Fibroblast of upper back skin (primary cell): ENCODE measurements around the gene SLC66A2.

Experiments
- DNase-seq: peaks from one replicate; pipeline ENCODE4 v3.0.0-alpha.2; 2013

The SLC66A2 gene

DNA sequence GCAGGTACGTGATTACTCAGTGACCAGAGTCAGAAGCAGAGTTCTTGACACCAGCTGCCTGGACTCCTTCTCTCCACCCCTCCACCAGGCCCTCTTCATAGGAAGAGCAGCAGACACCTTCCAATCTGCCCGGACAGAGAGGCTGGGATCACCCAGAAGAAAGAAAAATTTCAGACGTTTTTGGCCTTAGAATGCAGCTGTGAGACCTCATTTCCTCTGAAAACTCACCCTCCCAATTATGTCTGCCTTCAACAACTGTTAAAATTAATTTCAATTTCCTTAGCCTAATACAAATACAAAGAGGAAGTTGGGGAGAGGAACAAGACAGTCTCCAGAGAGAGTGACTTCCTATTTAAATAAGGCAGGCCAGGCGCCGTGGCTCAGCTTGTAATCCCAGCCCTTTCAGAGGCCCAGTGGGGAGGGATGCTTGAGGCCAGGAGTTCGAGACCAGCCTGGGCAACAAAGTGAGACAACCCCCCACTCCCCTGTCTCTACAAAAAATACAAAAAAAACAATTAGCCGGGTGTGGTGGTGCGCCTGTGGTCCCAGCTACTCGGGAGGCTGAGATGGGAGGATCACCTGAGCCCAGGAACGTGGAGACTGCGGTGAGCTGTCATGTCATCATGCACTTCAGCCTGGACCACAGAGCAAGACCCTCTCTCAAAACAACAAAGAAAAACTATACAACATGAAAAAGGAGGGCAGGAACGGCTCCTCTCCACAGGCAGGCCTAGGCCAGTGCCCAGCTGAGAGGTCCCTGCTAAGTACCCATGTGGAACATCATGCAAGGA lies 1.6 kb downstream of the SLC66A2 start:
- no peak for DNase-seq

DNA sequence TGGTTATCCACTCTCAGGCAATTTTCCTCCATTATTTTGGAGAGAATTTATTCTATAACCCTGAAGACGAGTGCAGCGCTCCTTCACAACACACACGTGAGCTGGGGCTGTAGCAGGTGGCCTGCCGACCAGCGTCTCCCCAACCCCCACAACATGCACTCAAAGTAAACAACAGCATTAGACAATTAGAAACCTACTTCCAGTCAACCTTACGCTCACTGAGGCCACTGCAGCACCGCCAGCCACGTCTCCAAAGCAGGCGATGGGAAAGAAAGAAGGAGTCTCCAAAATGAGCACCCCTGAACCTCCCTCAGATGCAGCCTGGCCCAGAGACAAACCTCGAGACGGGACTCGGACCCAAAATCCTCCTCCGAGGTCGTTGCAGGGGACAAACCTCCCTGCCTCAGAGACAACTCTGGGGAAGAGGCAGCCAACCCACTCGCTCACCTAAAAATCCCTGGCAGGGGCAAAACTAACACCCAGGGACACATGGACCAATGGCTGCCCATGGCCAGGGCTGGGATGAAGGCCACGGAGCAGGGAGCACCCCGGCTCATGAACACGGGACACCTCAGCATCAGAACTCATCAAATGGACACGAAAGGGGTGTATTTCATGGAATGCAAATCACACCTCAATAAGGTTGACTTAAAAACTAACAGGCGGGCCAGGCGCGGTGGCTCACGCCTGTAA lies 2.6 kb downstream of the SLC66A2 start:
- no peak for DNase-seq

GRCh38 chr18:79947881-79948610 lies 3.4 kb downstream of the SLC66A2 start:
- no peak for DNase-seq

- no peak for DNase-seq
Measured at GRCh38 chr18:79947054-79947755, 4.2 kb downstream of the SLC66A2 start.

DNA sequence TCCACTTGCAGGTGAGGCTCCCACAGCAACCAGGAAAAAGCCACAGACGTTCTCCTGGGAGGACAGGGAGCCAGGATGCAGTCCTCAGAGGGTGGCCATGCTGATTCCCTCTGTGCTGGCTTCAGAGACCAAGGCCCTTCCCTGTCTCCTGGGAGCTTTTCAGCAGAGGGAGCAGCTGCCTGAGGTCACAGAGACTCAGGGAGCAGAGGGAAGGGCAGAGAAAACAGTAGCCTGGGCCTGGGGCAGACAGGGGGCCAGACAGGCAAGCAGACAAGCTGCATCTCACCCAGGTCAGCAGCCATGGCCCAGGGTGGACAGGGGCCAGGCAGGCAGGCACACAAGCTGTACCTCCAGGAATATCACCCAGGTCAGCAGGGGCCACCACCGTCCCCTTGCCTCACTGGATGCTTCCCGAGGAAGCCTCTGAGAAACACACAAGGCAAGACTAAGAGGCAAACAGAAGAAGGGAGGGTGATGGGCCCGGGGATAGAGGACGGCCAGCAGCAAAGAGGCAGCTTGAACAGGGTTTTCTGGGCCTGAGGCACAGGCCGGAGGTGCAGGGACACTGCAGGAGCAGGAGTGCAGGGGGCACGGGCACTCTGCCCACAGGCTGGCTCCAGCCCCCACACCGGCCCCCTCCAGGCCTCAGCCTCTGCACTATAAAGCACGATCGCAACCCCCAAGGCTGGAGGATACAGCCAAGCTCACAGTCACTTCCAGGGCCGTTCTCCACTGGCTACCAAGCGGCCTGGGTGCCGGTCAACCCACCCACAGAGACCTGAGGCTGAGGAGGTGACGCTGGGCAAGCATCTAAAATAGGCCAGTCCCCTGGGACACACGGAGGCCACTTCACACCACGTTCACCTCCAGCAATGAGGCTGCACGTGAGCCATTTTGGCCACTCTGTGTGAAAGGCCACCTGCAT lies 6.1 kb downstream of the SLC66A2 start:
- DNase-seq, result no peak

DNA sequence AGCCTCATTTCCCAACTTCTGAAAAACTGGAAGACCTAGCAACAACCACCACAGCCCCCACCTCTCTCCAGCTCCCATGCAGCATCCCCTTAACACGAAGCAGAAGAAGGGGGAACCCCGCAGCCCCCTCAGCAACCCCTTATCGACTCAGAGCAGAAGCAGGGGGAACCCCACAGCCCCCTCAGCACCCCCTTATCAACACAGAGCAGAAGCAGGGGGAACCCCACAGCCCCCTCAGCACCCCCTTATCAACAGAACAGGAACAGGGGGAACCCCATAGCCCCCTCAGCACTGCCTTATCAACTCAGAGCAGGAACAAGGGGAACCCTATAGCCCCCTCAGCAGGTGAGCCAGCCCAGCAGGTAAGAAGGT lies 6.7 kb downstream of the SLC66A2 start:
- DNase-seq, result no peak

DNA sequence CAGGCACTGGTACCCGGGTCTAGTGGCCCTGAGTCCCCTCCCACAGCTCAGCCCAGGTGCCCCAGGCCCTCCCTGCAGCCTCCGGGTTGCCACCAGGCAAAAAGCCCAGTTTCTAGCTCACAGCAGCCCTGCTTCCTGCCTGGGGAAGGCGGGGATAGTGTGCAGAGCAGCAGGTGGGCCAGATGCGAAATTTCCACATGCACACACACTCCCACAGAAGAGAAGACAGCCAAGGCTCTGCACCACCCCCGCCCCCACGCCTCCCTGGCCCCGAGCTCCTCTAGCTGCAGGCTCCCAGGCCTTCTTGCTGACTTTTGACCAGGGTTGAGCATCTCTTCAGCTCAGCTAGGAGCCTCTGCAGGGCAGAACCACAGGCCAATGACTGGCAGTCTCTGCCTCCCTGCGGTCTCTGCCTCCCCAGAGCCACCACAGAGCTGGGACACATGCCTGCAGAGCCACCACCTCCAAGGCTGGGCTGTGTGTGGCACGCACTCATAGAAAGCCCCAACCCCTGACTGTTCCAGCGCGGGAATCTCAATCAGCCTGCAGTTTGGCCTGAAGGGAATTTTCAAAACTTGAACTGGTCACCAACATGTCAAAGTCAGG lies 7.2 kb downstream of the SLC66A2 start:
- no peak for DNase-seq

GRCh38 chr18:79943608-79944125 lies 7.8 kb downstream of the SLC66A2 start:
- DNase-seq, result no peak

DNA sequence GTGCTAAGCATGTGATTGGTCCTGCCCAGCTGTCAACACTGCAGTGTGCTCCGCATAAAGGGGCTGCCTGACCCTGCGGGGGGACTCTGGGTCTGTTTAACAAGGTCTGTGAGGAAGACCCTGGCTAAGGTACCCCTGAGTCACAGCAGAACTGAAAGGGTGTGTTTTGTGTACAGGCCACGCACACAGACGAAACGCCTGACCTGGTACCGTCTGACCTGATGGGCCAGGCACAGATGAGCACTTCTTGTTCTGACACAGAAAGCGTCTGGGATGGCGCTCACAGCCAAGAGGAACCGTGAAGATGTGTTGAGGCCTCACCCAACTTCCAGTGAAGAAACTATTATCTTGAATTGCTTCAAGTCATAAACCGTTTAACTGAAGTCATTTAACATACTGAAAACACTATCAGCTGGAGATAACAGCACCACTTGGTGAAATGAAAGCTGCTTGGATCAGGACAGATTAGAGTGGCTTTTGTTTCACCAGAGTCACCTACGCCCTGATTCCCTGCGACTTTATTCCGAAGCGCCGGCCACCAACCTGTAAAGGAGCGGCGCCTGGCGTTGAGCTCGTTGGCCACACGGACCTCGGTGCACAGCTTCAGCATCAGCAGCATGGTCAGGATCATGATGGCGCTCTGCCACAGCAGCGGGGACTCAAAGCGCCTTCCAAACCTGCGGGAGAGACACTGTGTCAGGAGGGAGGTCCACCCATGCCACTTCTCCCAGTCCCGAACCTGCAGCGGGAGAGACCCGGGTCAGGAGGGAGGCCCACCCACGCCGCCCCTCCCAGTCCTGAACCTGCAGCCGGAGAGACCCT lies 8.5 kb downstream of the SLC66A2 start:
- no peak for DNase-seq

DNA sequence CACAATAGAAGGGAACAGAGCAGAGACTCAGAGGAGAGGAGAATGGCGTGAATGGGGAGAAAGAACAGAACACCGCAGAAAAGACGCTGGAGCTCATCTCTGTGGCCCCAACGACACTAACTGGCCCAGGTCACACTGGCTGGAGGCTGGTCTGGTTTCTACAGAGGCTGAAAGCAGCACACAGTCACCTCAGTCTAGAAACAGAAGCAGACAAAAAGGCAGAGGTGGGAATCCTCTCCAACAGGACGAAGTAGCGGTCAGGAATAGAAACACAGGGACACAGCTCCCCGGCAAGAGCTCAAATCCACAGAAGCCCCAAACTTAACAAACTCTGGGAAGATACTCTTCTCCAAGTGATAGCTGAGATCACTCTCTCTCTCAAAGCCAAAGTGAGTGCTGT lies 9.2 kb downstream of the SLC66A2 start:
- no peak for DNase-seq

- no peak for DNase-seq
Measured at GRCh38 chr18:79941473-79942119, 9.9 kb downstream of the SLC66A2 start.

DNA sequence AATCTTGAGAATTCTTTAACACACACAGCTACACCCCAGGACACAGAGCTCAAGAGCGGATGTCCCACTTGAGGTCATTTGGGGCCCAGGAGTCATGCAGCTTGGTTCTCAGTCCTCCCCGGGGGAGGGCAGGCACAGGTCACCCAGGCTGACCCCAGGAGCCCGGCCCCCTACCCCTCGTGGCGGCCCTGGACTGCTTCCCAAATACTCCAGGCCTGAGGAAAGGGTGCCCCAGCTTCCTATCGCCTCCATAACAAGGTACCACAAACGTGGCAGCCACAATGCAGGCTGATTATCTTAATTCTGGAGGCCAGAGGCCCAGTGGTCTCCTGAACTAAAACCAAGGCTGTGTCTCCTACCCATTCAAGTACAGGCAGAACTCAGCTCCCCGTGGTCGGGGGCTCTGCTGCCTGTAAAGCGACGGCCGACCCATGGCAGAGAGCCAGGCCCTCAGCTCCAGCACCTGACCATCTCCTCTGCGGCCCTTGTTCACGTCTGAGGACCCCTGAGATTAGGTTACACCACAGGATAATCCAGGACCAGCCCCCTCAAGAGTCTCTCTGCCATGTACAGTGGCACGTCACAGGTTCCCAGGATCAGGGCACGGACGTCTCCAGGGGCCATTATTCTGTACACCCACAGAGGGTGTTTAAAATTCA lies 10.5 kb downstream of the SLC66A2 start:
- no peak for DNase-seq

DNA sequence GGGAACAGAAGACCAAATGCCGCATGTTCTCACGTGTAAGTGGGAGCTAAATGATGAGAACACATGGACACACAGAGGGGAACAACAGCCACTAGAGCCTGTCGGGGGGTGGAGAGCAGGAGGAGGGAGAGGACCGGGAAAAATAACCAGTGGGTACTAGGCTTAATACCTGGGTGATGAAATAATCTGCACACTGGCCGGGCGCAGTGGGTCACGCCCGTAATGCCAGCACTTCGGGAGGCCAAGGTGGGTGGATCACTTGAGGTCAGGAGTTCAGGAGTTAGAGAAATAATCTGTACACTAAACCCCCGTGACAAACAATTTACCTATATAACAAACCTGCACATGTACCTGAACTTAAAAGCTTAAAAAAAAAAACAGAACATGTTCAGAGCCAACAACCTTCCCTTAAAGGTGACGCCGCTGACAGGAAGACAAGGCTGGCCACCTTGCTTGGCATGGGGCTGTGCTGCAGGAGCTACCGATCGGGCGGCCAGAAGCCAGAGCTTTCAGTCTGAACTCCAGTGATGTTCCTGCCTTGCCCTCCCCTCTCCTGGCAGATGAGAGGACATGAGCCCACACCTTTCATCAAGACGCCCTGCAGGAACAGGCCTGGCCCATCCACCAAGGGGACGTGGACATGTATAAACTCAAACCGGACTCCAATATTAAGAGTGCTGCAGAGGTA lies 11.2 kb downstream of the SLC66A2 start:
- DNase-seq, result no peak

DNA sequence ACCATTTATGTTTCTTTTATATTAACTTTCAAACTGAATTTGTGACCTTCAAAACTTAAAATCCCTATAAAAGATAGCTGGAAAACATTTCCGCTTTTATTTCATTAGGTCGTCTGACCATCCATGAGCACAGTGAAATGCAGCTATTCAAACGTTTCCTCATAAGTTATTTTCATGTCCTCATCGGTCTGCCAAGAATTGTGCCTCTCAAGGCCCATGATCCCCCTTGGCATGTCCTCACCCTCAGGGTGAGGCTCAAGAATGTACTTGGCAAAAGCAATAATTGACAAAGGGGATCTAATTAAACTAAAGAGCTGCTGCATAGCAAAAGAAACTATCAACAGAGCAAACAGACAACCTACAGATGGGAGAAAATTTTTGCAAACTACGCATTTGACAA lies 12.4 kb downstream of the SLC66A2 start:
- DNase-seq, result no peak

DNA sequence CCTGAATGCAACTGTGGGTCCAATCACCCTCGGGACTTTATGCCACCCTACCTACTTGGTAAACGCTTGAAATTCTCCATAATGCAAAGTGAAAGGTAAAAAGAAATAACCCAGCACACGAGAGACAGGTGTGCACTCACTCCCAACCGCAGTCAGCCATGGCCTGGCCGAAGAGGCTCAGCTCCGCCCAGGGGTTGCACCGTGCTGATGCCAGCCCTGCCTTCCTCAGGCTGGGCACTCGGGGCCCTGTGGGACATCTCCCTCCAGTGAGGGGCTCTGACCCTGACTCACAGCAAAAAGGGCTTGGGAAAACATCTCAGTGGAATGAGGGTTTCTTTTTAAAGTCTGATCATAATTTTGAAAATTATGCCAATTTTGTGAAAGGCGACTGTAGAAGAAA lies 13.3 kb downstream of the SLC66A2 start:
- no peak for DNase-seq

DNA sequence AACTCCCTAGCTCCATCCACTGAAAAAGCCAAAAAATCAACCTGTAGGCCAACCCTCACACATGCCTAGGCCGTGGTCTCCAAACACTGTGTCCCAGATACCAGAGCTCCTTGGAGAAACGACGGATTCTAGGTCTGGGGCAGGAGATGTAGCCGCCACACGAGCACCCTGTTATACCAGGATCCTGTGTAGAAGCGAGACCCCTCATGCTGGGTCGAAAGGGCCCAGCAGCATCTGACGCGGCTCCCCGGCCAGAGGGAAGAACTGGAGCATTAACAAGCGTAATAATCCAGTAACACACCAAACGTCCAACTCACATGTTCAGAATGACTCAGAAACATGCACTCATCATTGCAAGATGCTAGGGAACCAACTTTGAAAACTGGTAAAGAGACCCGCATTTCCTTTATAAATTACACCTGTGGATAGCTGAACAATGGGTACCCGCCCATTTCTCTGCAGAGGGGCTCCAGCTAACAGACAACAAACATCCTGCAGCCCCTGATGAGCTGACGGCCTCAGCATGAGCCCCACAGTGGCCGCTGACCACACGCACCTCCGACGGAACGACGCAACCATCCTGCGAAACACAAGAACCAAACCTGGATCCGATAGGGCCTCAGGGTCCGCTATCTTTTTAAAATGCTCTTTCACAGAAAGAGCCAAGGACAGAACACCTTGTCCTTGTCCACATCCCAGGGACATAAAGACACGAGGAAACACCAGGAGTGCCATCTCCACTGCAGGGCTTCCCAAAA lies 14.2 kb downstream of the SLC66A2 start:
- no peak for DNase-seq

DNA sequence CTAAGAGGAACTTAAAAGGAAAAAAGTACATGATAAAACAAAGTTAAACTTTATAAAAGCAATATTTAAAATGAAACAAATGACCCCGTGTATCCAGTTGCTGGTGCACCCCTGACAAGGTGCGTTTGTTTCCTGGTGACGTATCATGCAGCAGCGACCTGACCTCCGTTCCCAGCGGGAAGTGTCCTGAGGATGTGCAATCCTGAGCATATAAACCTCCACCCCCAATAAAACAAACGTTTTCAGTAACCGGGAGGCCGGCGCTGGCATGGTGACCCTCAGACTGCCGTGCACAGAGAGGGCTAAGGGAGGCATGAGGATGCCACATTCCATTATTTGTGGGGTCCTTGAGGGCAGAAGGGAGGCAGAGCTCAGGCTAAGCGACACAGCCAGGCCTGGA lies 14.8 kb downstream of the SLC66A2 start:
- no peak for DNase-seq

DNA sequence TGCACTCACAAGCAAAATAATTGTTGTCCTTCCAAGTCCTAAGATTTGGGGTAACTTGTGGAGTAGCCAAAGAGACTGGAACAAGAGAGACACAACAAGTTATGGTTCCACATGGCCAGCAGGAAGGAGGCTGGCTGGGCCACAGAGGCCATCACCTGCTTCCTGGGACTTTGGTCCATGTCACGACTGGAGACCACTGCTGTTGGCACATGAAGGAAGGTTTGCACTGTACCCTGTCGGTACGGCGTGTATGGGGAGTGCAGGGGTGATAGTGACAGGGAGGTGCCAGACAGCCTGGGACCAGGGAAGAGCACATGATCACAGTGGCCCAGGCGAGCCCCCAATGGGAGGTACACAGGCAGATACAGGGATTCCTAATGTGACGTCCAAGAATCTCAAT lies 15.5 kb downstream of the SLC66A2 start:
- DNase-seq, result no peak
